Astrocyte (in vitro differentiated cells and primary cell): ENCODE data around the gene AK8. TPM values are rescaled to one million over a fixed set of nuclear protein-coding genes. Genes with fewer than 3 reads are reported as not detected.

ENCODE experiments used
- DNase-seq: peaks from one replicate; pipeline ENCODE4 v3.0.0-alpha.2; 2010; ENCODE audit warnings: low read depth
- FAIRE-seq: peaks from 2 replicates; lab custom pipeline; 2011; peaks lifted over from hg19 to GRCh38; lab: Jason Lieb, UNC
- H2AFZ ChIP-seq: 2 replicates; pipeline ENCODE4 v1.6.0; 2012; ENCODE audit warnings: low read depth, low read length, inconsistent platforms
- H3K27ac ChIP-seq: 2 replicates; pipeline ENCODE4 v1.5.1; 2011; ENCODE audit warnings: low read depth, low read length, inconsistent platforms
- H3K27me3 ChIP-seq: 2 replicates; pipeline ENCODE4 v1.6.0; 2011; ENCODE audit warnings: low read length, inconsistent platforms; ENCODE audit not compliant: insufficient read depth
- H3K36me3 ChIP-seq: 2 replicates; pipeline ENCODE4 v1.5.1; 2011; ENCODE audit warnings: low read length, inconsistent platforms; ENCODE audit not compliant: insufficient read depth
- H3K4me1 ChIP-seq: 2 replicates; pipeline ENCODE4 v1.5.1; 2011; ENCODE audit warnings: low read length, inconsistent platforms; ENCODE audit not compliant: insufficient read depth
- H3K4me2 ChIP-seq: 2 replicates; pipeline ENCODE4 v1.6.0; 2012; ENCODE audit warnings: low read length, inconsistent platforms
- H3K4me3 ChIP-seq: 2 replicates; pipeline ENCODE4 v1.5.1; 2011; ENCODE audit warnings: low read depth, mild to moderate bottlenecking, low read length, inconsistent platforms; ENCODE audit not compliant: insufficient read depth
- H3K79me2 ChIP-seq: 2 replicates; pipeline ENCODE4 v1.6.0; 2012; ENCODE audit warnings: mild to moderate bottlenecking, low read length, inconsistent platforms; ENCODE audit not compliant: insufficient read depth
- H3K9ac ChIP-seq: 2 replicates; pipeline ENCODE4 v1.6.0; 2012; ENCODE audit warnings: mild to moderate bottlenecking, low read length, inconsistent platforms
- H3K9me3 ChIP-seq: 2 replicates; pipeline ENCODE4 v1.5.1; 2012; ENCODE audit warnings: low read depth, mild to moderate bottlenecking, low read length, inconsistent platforms; ENCODE audit not compliant: insufficient read depth
- H4K20me1 ChIP-seq: 2 replicates; pipeline ENCODE4 v1.6.0; 2012; ENCODE audit warnings: low read length, inconsistent platforms; ENCODE audit not compliant: insufficient read depth
- H3K27ac Mint-ChIP-seq: one replicate; pipeline ENCODE4 v1.8.0; 2021; ENCODE audit warnings: mild to moderate bottlenecking, mixed read lengths; ENCODE audit not compliant: unreplicated experiment
- H3K27me3 Mint-ChIP-seq: one replicate; pipeline ENCODE4 v1.8.0; 2021; ENCODE audit warnings: low read depth, mixed read lengths; ENCODE audit not compliant: unreplicated experiment
- H3K36me3 Mint-ChIP-seq: one replicate; pipeline ENCODE4 v1.8.0; 2021; ENCODE audit warnings: low read depth, mixed read lengths; ENCODE audit not compliant: unreplicated experiment
- H3K4me1 Mint-ChIP-seq: one replicate; pipeline ENCODE4 v1.8.0; 2021; ENCODE audit warnings: low read depth, mixed read lengths; ENCODE audit not compliant: unreplicated experiment
- H3K4me3 Mint-ChIP-seq: one replicate; pipeline ENCODE4 v1.8.0; 2021; ENCODE audit warnings: mild to moderate bottlenecking, moderate library complexity, mixed read lengths; ENCODE audit not compliant: unreplicated experiment
- H3K9me3 Mint-ChIP-seq: one replicate; pipeline ENCODE4 v1.8.0; 2021; ENCODE audit warnings: mild to moderate bottlenecking, mixed read lengths; ENCODE audit not compliant: unreplicated experiment
- EZH2 ChIP-seq: IDR thresholded peaks from 2 replicates; pipeline ENCODE4 v1.6.1; 2012; ENCODE audit warnings: mild to moderate bottlenecking, low read length, inconsistent platforms; ENCODE audit not compliant: insufficient read depth
- total RNA-seq: library from RNA; stranded (reverse); gene quantifications from 2 replicates; pipeline ENCODE4 v1.2.1, GENCODE V29; 2021
- TF ChIP-seq, protein P1 (sequence below): IDR thresholded peaks from 2 replicates; pipeline ENCODE4 v1.5.1; 2011; ENCODE audit warnings: low read depth, mild to moderate bottlenecking, inconsistent platforms, low read length, moderate library complexity; ENCODE audit not compliant: insufficient read depth

Gene AK8
- total RNA-seq, 1 donor from 2014 or later, result 0.27 TPM

GRCh38 chr9:132740526-132741309 is 137.4 kb downstream of the AK8 start:
- H3K27ac Mint-ChIP-seq, result no peak overlapping the region
- no peak overlapping the region for H3K4me3 Mint-ChIP-seq
- Histone ChIP-seq H3K27me3 (peaks cover 37% of the 10 kb centered on the region), H3K9ac (no peak overlapping the region), H3K4me1 (no peaks in the 10 kb centered on the region), H3K4me3 (no peak overlapping the region), H4K20me1 (no peaks in the 10 kb centered on the region), H3K36me3 (no peaks in the 10 kb centered on the region), H2AFZ (no peak overlapping the region), H3K27ac (no peak overlapping the region), H3K9me3 (no peaks in the 10 kb centered on the region), H3K79me2 (no peaks in the 10 kb centered on the region), H3K4me2 (no peak overlapping the region)
- H3K36me3 Mint-ChIP-seq, result no peaks in the 10 kb centered on the region
- peaks cover 55% of the 10 kb centered on the region for H3K27me3 Mint-ChIP-seq
- peaks cover 10% of the 10 kb centered on the region for H3K4me1 Mint-ChIP-seq
- no peaks in the 10 kb centered on the region for H3K9me3 Mint-ChIP-seq
- no peak for TF ChIP-seq EZH2
- TF ChIP-seq, protein P1, sequence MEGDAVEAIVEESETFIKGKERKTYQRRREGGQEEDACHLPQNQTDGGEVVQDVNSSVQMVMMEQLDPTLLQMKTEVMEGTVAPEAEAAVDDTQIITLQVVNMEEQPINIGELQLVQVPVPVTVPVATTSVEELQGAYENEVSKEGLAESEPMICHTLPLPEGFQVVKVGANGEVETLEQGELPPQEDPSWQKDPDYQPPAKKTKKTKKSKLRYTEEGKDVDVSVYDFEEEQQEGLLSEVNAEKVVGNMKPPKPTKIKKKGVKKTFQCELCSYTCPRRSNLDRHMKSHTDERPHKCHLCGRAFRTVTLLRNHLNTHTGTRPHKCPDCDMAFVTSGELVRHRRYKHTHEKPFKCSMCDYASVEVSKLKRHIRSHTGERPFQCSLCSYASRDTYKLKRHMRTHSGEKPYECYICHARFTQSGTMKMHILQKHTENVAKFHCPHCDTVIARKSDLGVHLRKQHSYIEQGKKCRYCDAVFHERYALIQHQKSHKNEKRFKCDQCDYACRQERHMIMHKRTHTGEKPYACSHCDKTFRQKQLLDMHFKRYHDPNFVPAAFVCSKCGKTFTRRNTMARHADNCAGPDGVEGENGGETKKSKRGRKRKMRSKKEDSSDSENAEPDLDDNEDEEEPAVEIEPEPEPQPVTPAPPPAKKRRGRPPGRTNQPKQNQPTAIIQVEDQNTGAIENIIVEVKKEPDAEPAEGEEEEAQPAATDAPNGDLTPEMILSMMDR, result no peak
- FAIRE-seq, result no peak
- no peak for DNase-seq

- DNase-seq, result no peak
- H3K27me3 ChIP-seq, result peaks cover 29% of the 10 kb centered on the region
- H3K27me3 Mint-ChIP-seq, result peaks cover 49% of the 10 kb centered on the region
Measured at GRCh38 chr9:132739710-132740310, 138.3 kb downstream of the AK8 start.

More at GRCh38 chr9:132739710-132740310, 138.3 kb downstream of the AK8 start:
- Histone ChIP-seq H3K4me3 (no peak overlapping the region), H3K4me2 (no peak overlapping the region), H3K27ac (no peak overlapping the region), H3K9ac (no peak overlapping the region), H3K36me3 (no peaks in the 10 kb centered on the region), H4K20me1 (no peaks in the 10 kb centered on the region), H3K79me2 (no peaks in the 10 kb centered on the region), H3K9me3 (no peaks in the 10 kb centered on the region), H3K4me1 (no peaks in the 10 kb centered on the region), H2AFZ (no peak overlapping the region)
- no peak for TF ChIP-seq EZH2
- TF ChIP-seq, protein P1, result no peak
- FAIRE-seq, result no peak
- H3K4me1 Mint-ChIP-seq, result peaks cover 7% of the 10 kb centered on the region
- no peaks in the 10 kb centered on the region for H3K36me3 Mint-ChIP-seq
- H3K9me3 Mint-ChIP-seq, result peaks cover 2% of the 10 kb centered on the region
- H3K4me3 Mint-ChIP-seq, result no peak overlapping the region
- no peak overlapping the region for H3K27ac Mint-ChIP-seq
